22Rv1 (cell line): ENCODE measurements around the gene ZFHX3.

Source experiments
- H3K27ac ChIP-seq: fragments of 450-650 bp; 2 replicates; pipeline ENCODE4 v1.5.1; 2017
- ZFX ChIP-seq: fragments of 450-650 bp; IDR thresholded peaks from 2 replicates; pipeline ENCODE4 v1.6.1; 2017; ENCODE audit warnings: antibody characterized with exemption, borderline replicate concordance
- TF ChIP-seq, protein P1 (sequence below): fragments of 450-650 bp; IDR thresholded peaks from 2 replicates; pipeline ENCODE4 v1.5.1; 2017; ENCODE audit warnings: mild to moderate bottlenecking

Gene ZFHX3

DNA sequence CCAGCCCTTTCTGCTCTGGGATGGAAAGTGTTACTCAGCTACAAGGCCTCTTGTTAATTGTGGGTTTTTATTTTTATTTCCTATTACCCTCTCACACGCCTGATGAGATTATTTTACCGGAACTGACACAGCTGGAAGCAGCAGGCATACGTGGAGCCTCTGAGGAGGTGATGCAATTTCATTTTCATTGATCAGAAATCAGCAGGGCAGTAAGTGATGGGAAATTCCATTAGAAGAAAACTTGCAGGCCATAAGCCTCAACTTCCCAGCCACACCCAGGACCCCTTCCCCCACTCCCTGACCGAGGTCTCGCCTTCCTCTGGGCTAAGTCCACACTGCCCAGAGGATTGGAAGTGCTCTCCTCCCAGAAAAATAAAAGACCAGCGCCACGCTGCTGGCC is 69.7 kb downstream of the ZFHX3 start:
- H3K27ac ChIP-seq = no peak overlapping the region
- TF ChIP-seq, protein P1, sequence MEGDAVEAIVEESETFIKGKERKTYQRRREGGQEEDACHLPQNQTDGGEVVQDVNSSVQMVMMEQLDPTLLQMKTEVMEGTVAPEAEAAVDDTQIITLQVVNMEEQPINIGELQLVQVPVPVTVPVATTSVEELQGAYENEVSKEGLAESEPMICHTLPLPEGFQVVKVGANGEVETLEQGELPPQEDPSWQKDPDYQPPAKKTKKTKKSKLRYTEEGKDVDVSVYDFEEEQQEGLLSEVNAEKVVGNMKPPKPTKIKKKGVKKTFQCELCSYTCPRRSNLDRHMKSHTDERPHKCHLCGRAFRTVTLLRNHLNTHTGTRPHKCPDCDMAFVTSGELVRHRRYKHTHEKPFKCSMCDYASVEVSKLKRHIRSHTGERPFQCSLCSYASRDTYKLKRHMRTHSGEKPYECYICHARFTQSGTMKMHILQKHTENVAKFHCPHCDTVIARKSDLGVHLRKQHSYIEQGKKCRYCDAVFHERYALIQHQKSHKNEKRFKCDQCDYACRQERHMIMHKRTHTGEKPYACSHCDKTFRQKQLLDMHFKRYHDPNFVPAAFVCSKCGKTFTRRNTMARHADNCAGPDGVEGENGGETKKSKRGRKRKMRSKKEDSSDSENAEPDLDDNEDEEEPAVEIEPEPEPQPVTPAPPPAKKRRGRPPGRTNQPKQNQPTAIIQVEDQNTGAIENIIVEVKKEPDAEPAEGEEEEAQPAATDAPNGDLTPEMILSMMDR = no peak
- no peak for TF ChIP-seq ZFX

DNA sequence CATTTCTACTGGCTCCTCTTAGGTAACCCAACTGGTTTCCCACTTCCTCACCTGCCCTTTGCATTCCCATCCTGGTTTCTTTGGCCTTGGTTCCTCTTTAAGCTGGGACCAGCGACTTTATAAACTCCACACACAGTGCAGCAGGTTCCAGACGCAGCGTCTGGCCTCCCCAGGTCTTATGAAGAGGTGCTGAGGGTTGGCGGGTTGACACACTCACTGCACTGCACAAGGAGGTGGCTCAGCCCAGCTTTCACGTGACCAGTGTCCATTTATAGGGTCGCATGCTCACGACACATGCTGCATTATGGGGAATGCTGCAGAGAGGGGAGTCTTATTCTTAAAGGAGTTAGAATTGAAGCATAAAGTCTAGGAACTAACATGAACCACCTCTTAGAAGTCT is 70.8 kb downstream of the ZFHX3 start:
- H3K27ac ChIP-seq = no peak overlapping the region
- TF ChIP-seq, protein P1 = no peak
- no peak for TF ChIP-seq ZFX

DNA sequence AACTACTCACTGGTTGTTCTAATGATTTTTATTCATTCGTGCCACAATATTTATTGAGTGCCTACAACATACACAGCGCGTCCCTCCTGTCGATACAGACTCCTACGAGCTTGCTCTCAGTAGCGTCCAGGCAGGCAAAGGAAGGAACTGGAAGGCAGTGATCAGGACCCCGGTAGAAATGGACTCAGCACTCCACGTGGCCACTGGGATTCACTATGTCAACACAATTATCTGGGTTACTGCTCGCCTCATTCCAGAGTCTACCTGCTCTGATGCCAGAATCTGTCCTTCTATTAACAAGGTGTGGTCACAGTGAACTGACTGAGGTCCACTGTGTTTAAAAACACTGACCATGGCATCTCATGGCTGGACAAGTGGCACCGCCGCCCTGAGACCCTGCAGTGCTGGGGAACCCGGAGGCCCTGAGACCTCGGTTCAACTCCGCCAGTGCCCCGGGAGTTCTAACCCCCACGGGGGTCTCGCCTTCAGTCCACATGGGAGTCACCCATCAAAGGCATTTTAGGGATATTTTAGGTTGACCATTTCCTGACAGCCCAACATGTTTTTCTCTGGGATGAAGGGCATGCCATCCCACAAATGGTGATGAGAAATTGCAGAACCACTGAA is 71.4 kb downstream of the ZFHX3 start:
- no peak for TF ChIP-seq ZFX
- TF ChIP-seq, protein P1 = no peak
- H3K27ac ChIP-seq = no peak overlapping the region

DNA sequence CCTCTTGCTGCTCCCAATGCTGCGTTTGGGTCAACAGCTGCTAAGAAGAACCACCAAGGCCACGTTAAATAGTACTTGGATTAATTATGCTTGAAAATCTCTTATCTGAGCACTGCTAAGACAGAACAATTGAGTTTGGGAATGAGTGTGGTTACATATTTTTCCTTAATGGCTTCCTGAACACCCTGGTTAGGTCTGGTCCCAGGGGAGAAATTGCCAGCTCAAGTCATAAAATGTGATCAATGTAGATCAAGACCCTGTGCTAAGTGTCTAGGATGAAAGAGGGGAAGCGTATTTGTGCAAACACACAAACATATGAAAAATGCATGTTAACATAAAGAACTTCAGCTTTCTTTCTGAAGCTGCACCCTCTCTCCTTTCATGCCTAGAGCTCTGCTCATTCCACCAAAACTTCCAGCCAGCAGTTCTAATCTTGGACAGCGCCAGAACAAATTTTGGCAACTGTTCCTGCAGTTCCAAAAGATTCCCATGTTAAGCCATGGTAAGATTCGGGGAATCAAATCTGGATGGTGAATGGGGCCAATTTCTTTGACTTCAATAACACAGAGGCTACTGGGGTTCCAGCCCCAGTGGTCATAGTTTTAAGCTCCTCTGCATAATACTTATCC is 72.0 kb downstream of the ZFHX3 start:
- no peak overlapping the region for H3K27ac ChIP-seq
- no peak for TF ChIP-seq ZFX
- TF ChIP-seq, protein P1 = no peak

DNA sequence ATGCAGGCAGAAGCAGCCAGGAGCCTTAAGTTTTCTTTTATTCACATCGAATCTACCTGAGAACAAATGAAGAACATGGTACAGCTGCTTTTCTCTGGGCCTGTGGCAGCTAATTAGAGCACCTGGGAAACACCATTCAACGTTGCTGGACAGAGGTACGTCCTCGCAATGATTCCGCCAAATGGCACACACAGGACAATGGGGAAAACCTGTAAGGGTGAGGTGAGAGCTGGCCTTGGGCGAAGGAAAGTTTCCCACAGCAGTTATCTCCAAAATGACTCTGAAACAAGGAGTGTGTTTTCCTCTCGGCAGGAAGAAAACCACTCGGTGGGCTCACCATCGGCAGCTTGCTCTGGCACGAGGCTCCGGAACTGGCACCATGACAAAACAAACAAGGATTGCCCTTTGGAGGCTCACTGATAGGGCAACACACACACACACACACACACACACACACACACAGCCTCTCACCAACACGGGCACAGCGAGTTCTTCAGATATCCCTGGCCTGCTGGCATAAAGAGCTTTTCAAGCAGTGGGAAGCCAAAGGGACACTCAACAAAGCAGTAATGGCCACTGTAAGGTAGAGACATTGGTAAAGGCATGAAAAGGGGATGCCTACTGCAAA is 73.7 kb downstream of the ZFHX3 start:
- H3K27ac ChIP-seq = no peak overlapping the region
- TF ChIP-seq, protein P1 = no peak
- TF ChIP-seq ZFX = no peak

DNA sequence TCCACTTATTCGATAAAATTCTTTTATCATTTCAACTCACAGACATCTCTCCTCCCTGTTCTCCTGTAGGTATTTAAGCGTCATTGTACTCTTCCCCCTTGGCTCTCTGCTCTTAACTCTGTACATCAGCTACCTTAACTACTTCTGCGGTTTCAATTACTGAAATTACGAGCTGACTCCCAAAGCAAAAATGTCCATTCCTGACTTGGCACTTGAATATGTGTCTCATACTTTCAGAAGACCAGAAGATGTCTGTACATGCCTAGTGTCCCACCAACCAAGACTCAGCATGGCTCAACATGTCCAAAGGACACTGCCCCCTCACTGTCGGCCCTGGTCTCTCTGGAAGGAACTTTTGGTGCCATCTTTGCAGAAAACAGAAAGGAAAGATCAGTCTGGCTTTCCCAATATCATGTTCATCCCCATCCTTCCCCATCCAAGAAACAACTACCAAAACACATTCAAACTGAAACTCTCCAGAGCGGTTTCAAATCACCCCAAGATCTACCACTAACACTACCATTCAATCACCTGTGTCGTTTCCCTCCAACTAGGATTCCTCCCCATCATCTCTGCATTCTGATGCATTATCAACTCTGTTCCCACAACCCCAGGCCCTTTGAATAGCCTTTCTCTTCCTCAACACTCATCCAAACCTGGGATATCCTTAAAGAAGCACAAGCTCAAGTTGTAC is 74.9 kb downstream of the ZFHX3 start:
- no peak overlapping the region for H3K27ac ChIP-seq
- no peak for TF ChIP-seq ZFX
- TF ChIP-seq, protein P1 = no peak

DNA sequence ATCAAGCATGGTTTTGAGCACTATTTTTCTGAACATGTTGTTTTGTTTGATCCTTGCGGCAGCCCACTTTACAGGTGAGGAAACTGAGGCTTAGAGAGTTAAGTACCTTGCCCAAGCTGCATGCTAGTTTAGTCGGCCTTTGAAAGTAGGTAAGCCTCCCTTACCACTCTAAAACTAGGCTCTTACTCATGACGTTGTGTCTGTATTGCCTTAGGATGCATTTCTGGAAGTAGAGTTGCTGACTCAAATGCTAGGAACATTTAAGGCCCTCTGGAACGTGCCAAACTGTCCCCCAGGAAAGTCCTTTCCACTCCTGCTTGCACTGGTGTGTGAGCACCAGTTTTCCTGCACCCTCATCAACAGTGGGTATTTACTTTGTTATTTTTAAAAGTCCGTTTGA is 76.6 kb downstream of the ZFHX3 start:
- TF ChIP-seq, protein P1 = no peak
- no peak for TF ChIP-seq ZFX
- no peak overlapping the region for H3K27ac ChIP-seq
